ENCODE results near the gene UEVLD. TPM values are rescaled to one million over a fixed set of nuclear protein-coding genes. Genes with fewer than 3 reads are reported as not detected.

The UEVLD gene
- total RNA-seq, 1 experiment from 2014 or later, result 13.7 TPM

- TF ChIP-seq ATF3 (IDR thresholded peaks at IDR 0.05), result no peak
- no peak for TF ChIP-seq FOSL1 (IDR thresholded peaks at IDR 0.05; ENCODE audit: low read depth)
- TF ChIP-seq ELF1 (IDR thresholded peaks at IDR 0.05; ENCODE audit: borderline replicate concordance, low read depth), result peak; percentile 68
- TF ChIP-seq YY1 (IDR thresholded peaks at IDR 0.05; ENCODE audit: extremely low read depth, insufficient replicate concordance, low read depth, low read length), result peak; percentile 9
- TF ChIP-seq EZH2 (IDR thresholded peaks at IDR 0.05), result no peak
- peak; percentile 89 for TF ChIP-seq ZBTB33 (IDR thresholded peaks at IDR 0.05; ENCODE audit: extremely low read depth, insufficient replicate concordance, low read length)
- no peak for TF ChIP-seq JUND (IDR thresholded peaks at IDR 0.05)
- TF ChIP-seq RAD21 (IDR thresholded peaks at IDR 0.05; ENCODE audit: low read depth), result no peak
- no peak for TF ChIP-seq CTCF (IDR thresholded peaks at IDR 0.05 in 2 of 3, conservative IDR thresholded peaks at IDR 0.05 in 1 of 3; ENCODE audit: borderline replicate concordance in 1 of 3, insufficient read depth in 1 of 3, low read depth in 2 of 3, low read length in 2 of 3)
These were observed 45.9 kb upstream of the UEVLD start, which contains the start of gene SPTY2D1 (continued) for GRCh38 chr11:18634140-18635032.

Measured in HCT116 (cell line).